Smooth muscle cell (in vitro differentiated cells): ENCODE results near the gene LTN1. TPM values are rescaled to one million over a fixed set of nuclear protein-coding genes. Genes with fewer than 3 reads are reported as not detected.

Experiments used
- DNase-seq: peaks from one replicate; lab custom pipeline; 2025; ENCODE audit not compliant: unreplicated experiment; lab: John Stamatoyannopoulos, UW
- H2AFZ ChIP-seq: fragments of 200-600 bp; sonication (generic); 2 replicates; pipeline ENCODE4 v1.6.0; 2016; ENCODE audit warnings: antibody characterized with exemption, low read depth, mild to moderate bottlenecking
- H3F3A ChIP-seq: fragments of 200-600 bp; sonication (generic); 2 replicates; pipeline ENCODE4 v1.6.0; 2017; ENCODE audit warnings: antibody characterized with exemption, low read depth
- H3K27ac ChIP-seq: fragments of 200-600 bp; sonication (generic); 2 replicates; pipeline ENCODE4 v1.5.1; 2016; ENCODE audit warnings: low read depth, mild to moderate bottlenecking
- H3K27me3 ChIP-seq: fragments of 200-600 bp; sonication (generic); 2 replicates; pipeline ENCODE4 v1.6.1; 2016; ENCODE audit warnings: low read depth, mild to moderate bottlenecking
- H3K36me3 ChIP-seq: fragments of 200-600 bp; sonication (generic); 2 replicates; pipeline ENCODE4 v1.5.1; 2016; ENCODE audit warnings: low read depth
- H3K4me1 ChIP-seq: fragments of 200-600 bp; sonication (generic); 2 replicates; pipeline ENCODE4 v1.5.1; 2016; ENCODE audit warnings: low read depth
- H3K4me2 ChIP-seq: fragments of 200-600 bp; sonication (generic); 2 replicates; pipeline ENCODE4 v1.6.0; 2016; ENCODE audit warnings: mild to moderate bottlenecking
- H3K4me3 ChIP-seq: fragments of 200-600 bp; sonication (generic); 2 replicates; pipeline ENCODE4 v1.5.1; 2016; ENCODE audit warnings: mild to moderate bottlenecking
- H3K79me2 ChIP-seq: fragments of 200-600 bp; sonication (generic); 2 replicates; pipeline ENCODE4 v1.6.0; 2016; ENCODE audit warnings: low read depth, mild to moderate bottlenecking
- H3K9ac ChIP-seq: fragments of 200-600 bp; sonication (generic); 2 replicates; pipeline ENCODE4 v1.6.0; 2016; ENCODE audit warnings: low read depth
- H3K9me3 ChIP-seq: fragments of 200-600 bp; sonication (generic); replicated peaks from 2 replicates; pipeline ENCODE4 v1.5.1; 2016; ENCODE audit warnings: low read depth
- H4K20me1 ChIP-seq: fragments of 200-600 bp; sonication (generic); 2 replicates; pipeline ENCODE4 v1.6.0; 2016; ENCODE audit warnings: low read depth
- WGBS: methylation state at CpG from one replicate; pipeline ENCODE4 v1.1.7; 2016; ENCODE audit warnings: low lambda C conversion rate; 5-methylcytosine and 5-hydroxymethylcytosine counted together
- polyA plus RNA-seq: library from polyadenylated mRNA; unstranded; fragments of >200 nt; fragmentation: Nextera tagmentation; extraction: Ambion mirVana; gene quantifications from 2 replicates; pipeline ENCODE4 v1.2.1, GENCODE V29; 2016
- total RNA-seq: library from RNA; depleted of rRNA; stranded (reverse); fragments of >200 nt; gene quantifications from 2 replicates; pipeline ENCODE4 v1.2.3, GENCODE V29; 2014
- TF ChIP-seq, protein P1 (sequence below): fragments of 200-600 bp; sonication (generic); IDR thresholded peaks from 2 replicates; pipeline ENCODE4 v1.5.1; 2017; ENCODE audit warnings: borderline replicate concordance, mild to moderate bottlenecking, antibody characterized with exemption; ENCODE audit not compliant: insufficient read depth, poor library complexity, severe bottlenecking

Gene LTN1
- total and polyA plus RNA-seq, 2 experiments from 2014 or later: 10.2 to 44.4 TPM

DNA sequence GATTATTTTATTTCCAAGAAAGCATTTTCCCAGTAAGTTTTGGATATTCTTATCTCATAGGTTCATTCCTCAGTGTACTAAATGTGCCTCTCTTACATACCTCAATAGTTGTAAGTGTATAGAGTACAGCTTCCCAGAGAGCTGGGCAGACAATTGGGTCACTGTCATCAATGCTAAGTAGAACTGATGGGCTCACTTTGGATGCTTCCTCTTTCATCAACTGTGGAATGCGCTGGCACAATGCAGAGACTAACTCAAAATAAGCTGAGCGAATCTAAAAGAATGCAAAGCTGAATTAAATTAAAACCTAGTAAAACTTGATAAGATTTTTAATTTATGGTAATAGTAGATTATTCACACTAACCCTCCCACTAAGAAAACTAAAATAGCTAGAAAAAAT, 21.5 kb downstream of the LTN1 start:
- peaks cover 10% of the 10 kb centered on the region for H3K4me1 ChIP-seq
- no peaks in the 10 kb centered on the region for H4K20me1 ChIP-seq
- H3K4me3 ChIP-seq: no peak overlapping the region
- no peak for DNase-seq
- H3K9me3 ChIP-seq: no peaks in the 10 kb centered on the region
- no peak overlapping the region for H3K4me2 ChIP-seq
- H3K27ac ChIP-seq: no peak overlapping the region
- H3F3A ChIP-seq: peaks cover 6% of the 10 kb centered on the region
- H2AFZ ChIP-seq: no peak overlapping the region
- H3K36me3 ChIP-seq: peaks cover 41% of the 10 kb centered on the region
- TF ChIP-seq, protein P1, sequence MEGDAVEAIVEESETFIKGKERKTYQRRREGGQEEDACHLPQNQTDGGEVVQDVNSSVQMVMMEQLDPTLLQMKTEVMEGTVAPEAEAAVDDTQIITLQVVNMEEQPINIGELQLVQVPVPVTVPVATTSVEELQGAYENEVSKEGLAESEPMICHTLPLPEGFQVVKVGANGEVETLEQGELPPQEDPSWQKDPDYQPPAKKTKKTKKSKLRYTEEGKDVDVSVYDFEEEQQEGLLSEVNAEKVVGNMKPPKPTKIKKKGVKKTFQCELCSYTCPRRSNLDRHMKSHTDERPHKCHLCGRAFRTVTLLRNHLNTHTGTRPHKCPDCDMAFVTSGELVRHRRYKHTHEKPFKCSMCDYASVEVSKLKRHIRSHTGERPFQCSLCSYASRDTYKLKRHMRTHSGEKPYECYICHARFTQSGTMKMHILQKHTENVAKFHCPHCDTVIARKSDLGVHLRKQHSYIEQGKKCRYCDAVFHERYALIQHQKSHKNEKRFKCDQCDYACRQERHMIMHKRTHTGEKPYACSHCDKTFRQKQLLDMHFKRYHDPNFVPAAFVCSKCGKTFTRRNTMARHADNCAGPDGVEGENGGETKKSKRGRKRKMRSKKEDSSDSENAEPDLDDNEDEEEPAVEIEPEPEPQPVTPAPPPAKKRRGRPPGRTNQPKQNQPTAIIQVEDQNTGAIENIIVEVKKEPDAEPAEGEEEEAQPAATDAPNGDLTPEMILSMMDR: no peak
- H3K27me3 ChIP-seq: no peaks in the 10 kb centered on the region
- peaks cover 12% of the 10 kb centered on the region for H3K79me2 ChIP-seq
- no peak overlapping the region for H3K9ac ChIP-seq
- WGBS: 92% methylated on average over 2 of the region's 2 CpGs

GRCh38 chr21:28963831-28964230, 28.8 kb downstream of the LTN1 start:
- H3K9ac ChIP-seq: no peak overlapping the region
- peaks cover 6% of the 10 kb centered on the region for H3K4me1 ChIP-seq
- 100% methylated on average over 1 of the region's 1 CpG for WGBS
- H3K79me2 ChIP-seq: no peaks in the 10 kb centered on the region
- H3K27ac ChIP-seq: no peak overlapping the region
- no peak overlapping the region for H2AFZ ChIP-seq
- H3F3A ChIP-seq: peaks cover 3% of the 10 kb centered on the region
- no peak overlapping the region for H3K4me2 ChIP-seq
- H3K9me3 ChIP-seq: no peaks in the 10 kb centered on the region
- H3K27me3 ChIP-seq: no peaks in the 10 kb centered on the region
- TF ChIP-seq, protein P1: no peak
- no peak overlapping the region for H3K4me3 ChIP-seq
- peaks cover 31% of the 10 kb centered on the region for H3K36me3 ChIP-seq
- no peaks in the 10 kb centered on the region for H4K20me1 ChIP-seq
- DNase-seq: no peak

DNA sequence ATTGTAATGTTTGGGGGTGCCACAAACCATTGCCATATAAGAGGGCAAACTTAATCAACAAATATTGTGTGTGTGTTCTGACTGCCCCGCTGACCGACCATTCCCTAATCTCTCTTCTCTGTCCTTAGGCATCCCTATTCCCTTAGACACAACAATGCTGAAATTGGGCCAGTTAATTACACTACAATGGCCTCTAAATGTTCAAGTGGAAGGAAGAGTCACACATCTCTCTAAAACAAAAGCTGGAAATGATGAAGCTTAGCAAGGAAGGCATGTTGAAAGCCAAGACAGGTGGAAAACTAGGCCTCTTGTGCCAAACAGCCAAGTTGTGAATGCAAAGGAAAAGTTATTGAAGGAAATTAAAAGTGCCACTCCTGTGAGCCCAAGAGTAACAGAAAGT, 30.2 kb downstream of the LTN1 start:
- DNase-seq: no peak
- Histone ChIP-seq H3K27ac (no peak overlapping the region), H4K20me1 (no peaks in the 10 kb centered on the region), H2AFZ (no peak overlapping the region), H3K36me3 (peaks cover 27% of the 10 kb centered on the region), H3F3A (peaks cover 3% of the 10 kb centered on the region), H3K4me3 (no peak overlapping the region), H3K9me3 (no peaks in the 10 kb centered on the region), H3K4me1 (peaks cover 6% of the 10 kb centered on the region), H3K9ac (no peak overlapping the region), H3K27me3 (no peaks in the 10 kb centered on the region), H3K4me2 (no peak overlapping the region), H3K79me2 (no peaks in the 10 kb centered on the region)
- TF ChIP-seq, protein P1: no peak
- 96% methylated on average over 2 of the region's 2 CpGs for WGBS

GRCh38 chr21:28961927-28962326, 30.8 kb downstream of the LTN1 start:
- Histone ChIP-seq H3K27ac (no peak overlapping the region), H3K4me2 (no peak overlapping the region), H3F3A (peaks cover 3% of the 10 kb centered on the region), H3K4me3 (no peak overlapping the region), H3K79me2 (no peaks in the 10 kb centered on the region), H3K9me3 (no peaks in the 10 kb centered on the region), H3K36me3 (peaks cover 27% of the 10 kb centered on the region), H4K20me1 (no peaks in the 10 kb centered on the region), H3K9ac (no peak overlapping the region), H3K4me1 (peaks cover 6% of the 10 kb centered on the region), H2AFZ (no peak overlapping the region), H3K27me3 (no peaks in the 10 kb centered on the region)
- TF ChIP-seq, protein P1: no peak
- no peak for DNase-seq
- WGBS: 96% methylated on average over 3 of the region's 3 CpGs
